Fibroblast of the aortic adventitia (primary cell): ENCODE results near the gene RPUSD1. TPM values are rescaled to one million over a fixed set of nuclear protein-coding genes. Genes with fewer than 3 reads are reported as not detected.

Source experiments
- DNase-seq: peaks from one replicate; pipeline ENCODE4 v3.0.0-alpha.2; 2010; ENCODE audit warnings: low read depth
- H3K4me3 ChIP-seq: 2 replicates; pipeline ENCODE4 v1.5.1; 2011; ENCODE audit warnings: low read depth, mild to moderate bottlenecking, control low read depth, low read length, moderate library complexity
- total RNA-seq: library from RNA; depleted of rRNA; stranded (reverse); fragments of >200 nt; gene quantifications from 2 replicates; pipeline ENCODE4 v1.2.3, GENCODE V29; 2012; ENCODE audit warnings: low replicate concordance
- TF ChIP-seq, protein P1 (sequence below): IDR thresholded peaks from 2 replicates; pipeline ENCODE4 v1.5.1; 2011; ENCODE audit warnings: mild to moderate bottlenecking, low read length, control low read depth, inconsistent platforms; ENCODE audit not compliant: insufficient read depth

The RPUSD1 gene
- total RNA-seq, 1 donor = 20.3 TPM

DNA sequence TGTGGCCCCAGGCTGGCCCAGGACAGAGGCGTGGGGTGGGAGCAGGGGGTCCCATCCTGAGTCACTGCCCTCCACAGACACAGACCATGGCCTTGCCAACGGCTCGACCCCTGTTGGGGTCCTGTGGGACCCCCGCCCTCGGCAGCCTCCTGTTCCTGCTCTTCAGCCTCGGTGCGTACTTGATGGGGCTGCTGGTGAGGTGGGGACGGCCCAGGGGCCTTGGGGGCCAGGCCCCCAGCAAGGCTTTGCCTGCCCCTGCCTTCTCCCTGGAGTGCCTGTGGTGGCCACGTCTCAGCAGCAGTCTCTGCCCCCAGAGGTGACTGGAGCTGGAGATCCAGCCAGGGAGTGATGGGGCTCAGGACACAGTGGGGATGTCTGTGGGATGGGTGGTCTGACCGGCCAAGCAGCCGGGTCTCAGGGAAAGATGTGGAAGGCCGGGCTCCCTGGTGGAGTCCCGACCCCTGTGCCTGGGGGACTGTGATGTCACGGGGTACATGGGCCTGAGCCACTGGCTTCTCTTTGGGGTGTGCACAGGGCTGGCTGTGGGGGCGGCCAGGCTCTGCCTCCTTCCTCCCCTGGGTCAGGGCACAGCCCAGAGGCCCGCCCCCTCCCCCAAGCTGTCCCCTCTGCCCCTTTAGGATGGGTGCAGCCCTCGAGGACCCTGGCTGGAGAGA is 25.4 kb downstream of the RPUSD1 start:
- no peak for DNase-seq
- TF ChIP-seq, protein P1, sequence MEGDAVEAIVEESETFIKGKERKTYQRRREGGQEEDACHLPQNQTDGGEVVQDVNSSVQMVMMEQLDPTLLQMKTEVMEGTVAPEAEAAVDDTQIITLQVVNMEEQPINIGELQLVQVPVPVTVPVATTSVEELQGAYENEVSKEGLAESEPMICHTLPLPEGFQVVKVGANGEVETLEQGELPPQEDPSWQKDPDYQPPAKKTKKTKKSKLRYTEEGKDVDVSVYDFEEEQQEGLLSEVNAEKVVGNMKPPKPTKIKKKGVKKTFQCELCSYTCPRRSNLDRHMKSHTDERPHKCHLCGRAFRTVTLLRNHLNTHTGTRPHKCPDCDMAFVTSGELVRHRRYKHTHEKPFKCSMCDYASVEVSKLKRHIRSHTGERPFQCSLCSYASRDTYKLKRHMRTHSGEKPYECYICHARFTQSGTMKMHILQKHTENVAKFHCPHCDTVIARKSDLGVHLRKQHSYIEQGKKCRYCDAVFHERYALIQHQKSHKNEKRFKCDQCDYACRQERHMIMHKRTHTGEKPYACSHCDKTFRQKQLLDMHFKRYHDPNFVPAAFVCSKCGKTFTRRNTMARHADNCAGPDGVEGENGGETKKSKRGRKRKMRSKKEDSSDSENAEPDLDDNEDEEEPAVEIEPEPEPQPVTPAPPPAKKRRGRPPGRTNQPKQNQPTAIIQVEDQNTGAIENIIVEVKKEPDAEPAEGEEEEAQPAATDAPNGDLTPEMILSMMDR = no peak

DNA sequence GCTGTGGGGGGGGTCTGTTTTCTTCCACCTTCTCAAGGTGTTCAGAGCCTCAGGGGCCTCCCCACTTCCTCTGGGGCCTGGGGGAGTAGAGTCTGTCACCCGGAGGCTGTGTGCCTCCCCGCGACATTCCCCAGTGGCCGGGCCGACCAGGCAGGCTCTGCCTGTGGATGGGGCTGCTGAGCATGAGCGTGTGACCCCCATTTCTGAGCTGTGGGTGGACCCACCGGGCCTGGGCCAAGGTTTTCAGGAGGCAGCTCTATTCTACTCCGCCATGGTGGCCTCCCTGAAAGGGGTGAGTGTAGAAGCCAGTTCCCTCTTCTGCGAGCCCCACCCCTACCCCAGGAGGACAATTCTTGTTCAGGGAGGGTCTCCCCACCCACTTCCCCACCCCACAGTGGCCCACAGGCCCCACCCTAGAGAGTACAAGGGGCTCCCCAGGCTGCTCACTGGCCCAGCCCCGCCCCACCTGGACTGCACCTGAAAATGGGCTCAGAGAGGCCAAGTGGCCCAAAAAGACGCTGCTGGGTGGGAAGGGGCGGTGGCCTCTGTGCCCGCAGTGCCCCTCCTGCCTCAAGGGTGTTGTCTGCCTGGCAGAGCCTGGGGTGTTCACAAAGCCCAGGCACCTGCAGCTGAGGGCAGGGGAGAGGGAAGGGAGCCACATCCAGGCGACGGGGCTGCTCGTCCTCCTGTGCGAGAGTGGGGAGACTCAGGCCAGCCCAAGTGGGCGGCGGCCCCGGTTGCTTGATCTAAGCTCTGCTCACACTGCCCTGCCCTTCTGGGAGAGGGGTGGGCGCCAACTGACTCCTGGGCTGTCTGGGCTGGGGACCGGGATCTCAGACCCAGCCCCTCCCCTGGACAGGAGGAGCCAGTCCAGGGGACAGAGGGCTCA is 26.3 kb downstream of the RPUSD1 start:
- TF ChIP-seq, protein P1 = no peak
- DNase-seq = no peak
- no peak overlapping the region for H3K4me3 ChIP-seq

More for the DNA sequence above, 25.4 kb downstream of the RPUSD1 start:
- no peak overlapping the region for H3K4me3 ChIP-seq

DNA sequence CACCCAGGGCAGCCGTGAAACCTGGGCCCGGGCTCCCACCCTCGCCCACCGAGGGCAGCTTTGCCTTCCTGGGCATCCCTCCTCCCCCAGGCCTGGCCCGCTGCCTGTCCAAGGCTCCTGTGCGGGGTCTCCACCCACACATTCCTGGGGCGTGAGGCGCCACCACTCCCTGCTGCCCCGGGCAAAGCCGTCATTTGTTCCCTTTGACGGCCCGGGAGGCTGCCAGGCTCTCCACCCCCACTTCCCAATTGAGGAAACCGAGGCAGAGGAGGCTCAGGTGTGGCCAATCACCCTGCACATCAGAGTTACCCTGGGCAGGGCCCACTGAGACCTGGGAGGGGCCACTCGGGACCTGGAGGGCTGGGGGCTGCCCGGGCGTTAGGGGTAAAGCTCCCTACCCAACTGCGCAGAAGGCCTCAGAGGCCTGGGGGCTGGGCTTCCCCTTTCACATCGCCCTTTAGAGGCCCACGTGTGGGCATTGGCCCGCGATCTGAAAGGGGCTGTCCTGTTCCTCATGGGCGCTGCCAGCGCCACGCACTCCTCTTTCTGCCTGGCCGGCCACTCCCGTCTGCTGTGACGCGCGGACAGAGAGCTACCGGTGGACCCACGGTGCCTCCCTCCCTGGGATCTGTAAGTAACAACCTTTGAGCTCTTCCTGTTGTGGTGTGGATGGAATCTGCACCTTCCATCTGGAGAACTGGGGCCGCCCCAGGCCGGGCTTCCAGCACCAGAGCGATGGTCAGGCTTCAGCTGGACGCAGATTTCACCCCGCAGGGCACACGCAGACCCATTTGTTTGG is 27.4 kb downstream of the RPUSD1 start, which contains the start of gene MSLN:
TSS of gene MSLN (plus strand) at position 190 of the 799 bp plus-strand sequence. CDS start 1,947 bp downstream, outside the sequence.
- DNase-seq = no peak
- TF ChIP-seq, protein P1 = no peak

DNA sequence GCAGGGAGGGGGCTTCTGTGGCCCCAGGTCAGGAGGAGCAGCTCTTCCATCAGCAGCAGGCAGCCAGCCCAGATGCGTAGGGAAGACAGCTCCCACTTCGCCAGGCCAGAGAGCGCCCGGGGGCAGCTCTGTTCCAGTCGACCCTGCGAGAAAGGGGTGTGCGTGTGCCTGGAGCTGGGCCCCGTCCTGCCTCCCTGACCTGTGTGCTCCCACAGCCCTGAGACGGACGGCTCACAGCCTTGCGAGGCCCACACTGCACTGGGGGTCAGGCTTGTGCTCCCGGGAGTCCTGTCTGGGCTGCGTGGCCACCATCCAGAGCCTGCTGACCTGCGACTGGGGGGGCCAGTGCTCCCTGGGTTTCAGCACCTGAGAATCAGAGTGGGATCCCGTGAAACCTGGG is 28.1 kb downstream of the RPUSD1 start:
- TF ChIP-seq, protein P1 = no peak
- H3K4me3 ChIP-seq = no peak overlapping the region
- DNase-seq = no peak

More for the DNA sequence above, 27.4 kb downstream of the RPUSD1 start, which contains the start of gene MSLN:
- no peak within 1 kb of the TSS for H3K4me3 ChIP-seq

DNA sequence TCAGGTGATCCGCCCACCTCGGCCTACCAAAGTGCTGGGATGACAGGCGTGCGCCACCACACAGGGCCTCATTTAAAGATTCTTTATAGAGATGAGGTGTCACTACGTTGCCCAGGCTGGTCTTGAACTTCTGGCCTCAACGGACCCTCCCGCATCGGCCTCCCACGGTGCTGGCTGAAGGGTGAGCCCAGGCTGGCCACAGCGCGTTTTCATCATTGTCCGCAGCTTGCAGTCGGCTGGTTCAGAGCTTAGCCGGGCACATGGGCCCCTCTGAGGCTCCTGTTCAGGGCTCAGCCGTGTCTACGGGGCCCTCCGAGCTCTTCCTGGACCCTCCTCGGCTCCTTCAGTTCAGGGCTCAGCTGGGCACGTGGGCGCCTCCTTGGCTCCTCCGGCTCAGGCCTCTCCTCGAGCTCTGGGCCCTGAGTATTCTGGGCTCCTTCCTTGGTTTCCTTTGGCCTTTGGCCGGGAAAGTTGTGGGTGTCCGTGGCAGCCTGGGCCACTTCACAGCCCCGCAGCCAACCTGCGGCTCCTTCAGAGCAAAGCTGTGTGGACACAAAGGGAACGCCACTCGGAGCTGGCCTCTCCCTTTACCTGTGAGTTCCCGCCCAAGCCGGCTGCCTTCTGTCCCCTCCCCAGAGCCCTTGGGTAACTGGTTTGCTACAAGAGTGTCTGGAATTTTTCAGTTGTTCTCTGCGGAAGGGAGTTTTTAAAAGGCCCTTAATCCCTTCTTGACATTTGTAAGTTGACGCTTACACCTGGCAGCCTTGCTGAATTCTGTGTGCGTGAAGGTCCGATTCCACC is 28.9 kb downstream of the RPUSD1 start:
- no peak overlapping the region for H3K4me3 ChIP-seq
- TF ChIP-seq, protein P1 = no peak
- no peak for DNase-seq

- TF ChIP-seq, protein P1 = no peak
Observed at GRCh38 chr16:756428-756827, 31.8 kb downstream of the RPUSD1 start.

More at GRCh38 chr16:756428-756827, 31.8 kb downstream of the RPUSD1 start:
- no peak overlapping the region for H3K4me3 ChIP-seq
- DNase-seq = no peak
